ENCODE results near the gene UGT1A1. TPM values are rescaled to one million over a fixed set of nuclear protein-coding genes. Genes with fewer than 3 reads are reported as not detected.

UGT1A1 gene
- total and polyA plus RNA-seq, 2 of the 13 experiments (the other 11 are each of a cell fraction or from before 2014, with no cell fraction given), result 0.69 to 0.75 TPM

DNA sequence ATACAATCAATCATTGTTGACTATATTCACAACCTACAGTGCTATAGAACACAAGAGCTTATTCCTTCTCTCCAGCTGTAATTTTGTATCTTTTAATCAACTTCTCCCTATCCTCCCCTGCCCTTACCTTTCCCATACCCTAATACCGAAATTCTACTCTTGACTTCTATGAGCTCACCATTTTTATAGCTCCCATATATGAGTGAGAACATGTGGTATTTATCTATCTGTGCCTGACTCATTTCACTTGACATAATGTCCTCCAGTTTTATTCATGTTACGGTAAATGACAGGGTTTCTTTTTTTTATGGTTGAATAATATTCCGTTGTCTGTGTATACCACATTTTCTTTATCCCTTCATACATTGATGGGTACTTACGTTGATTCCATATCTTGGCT lies 20.7 kb downstream of the UGT1A1 start (continued):
- TF ChIP-seq ZBTB10 (CRISPR knock-in tag; IDR thresholded peaks at IDR 0.05; ENCODE audit: borderline replicate concordance) (no peak), HES4 (CRISPR knock-in tag; IDR thresholded peaks at IDR 0.05; ENCODE audit: borderline replicate concordance) (no peak), ZNF740 (CRISPR knock-in tag; IDR thresholded peaks at IDR 0.05) (no peak), ESRRA (CRISPR knock-in tag; IDR thresholded peaks at IDR 0.05; ENCODE audit: low read depth) (no peak), ZMAT3 (CRISPR knock-in tag; conservative IDR thresholded peaks at IDR 0.05) (no peak), PATZ1 (CRISPR knock-in tag; IDR thresholded peaks at IDR 0.05) (no peak)

DNA sequence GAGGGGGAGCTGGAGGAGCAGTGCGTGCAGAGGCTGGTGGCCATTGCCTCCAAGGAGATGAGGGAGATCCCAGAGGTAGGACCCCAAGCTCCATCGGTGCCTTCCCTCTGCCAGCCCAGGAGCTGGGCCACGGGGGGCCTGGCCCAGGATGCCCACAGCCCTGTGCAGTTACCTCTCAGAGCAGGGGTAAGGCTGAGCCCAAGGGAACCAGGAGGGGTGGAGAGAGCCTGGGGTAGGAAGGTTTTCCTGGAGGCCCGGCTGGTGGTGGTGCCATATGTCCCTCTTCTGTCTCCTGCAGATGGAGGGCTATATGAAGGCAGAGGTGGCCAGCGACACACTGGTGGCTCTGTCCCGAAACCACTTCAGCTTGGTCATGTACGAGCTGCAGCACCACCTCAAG lies 29.5 kb downstream of the UGT1A1 start:
- no peaks in the 10 kb centered on the region for H3K9me3 ChIP-seq (ENCODE audit: low read length)
- no peaks in the 10 kb centered on the region for H3K36me3 ChIP-seq (replicated peaks in 1 of 2; ENCODE audit: control insufficient read depth in 1 of 2, insufficient read depth in 2 of 2, low read length in 2 of 2)
- peaks cover 5 to 35% of the 10 kb centered on the region in 2 experiments; a peak in 3 of 5 replicates for H3K27me3 ChIP-seq (ENCODE audit: control insufficient read depth in 1 of 2, insufficient read depth in 2 of 2, low read length in 2 of 2)
- H3K4me1 ChIP-seq (ENCODE audit: insufficient read depth, low read length), result peaks cover 13% of the 10 kb centered on the region; the same call in 1 of the 2 replicates
- BruUV-seq (replicated peaks), result no TSS peak
- no peaks in the 10 kb centered on the region for H3K79me2 ChIP-seq (ENCODE audit: insufficient read depth, low read length)
- no peaks in the 10 kb centered on the region for H4K20me1 ChIP-seq (ENCODE audit: insufficient read depth, low read length)
- DNase-seq (ENCODE audit: low spot score) (no peak), ATAC-seq (no peak), FAIRE-seq (no peak)
- in situ Hi-C loops (cut with HindIII; ENCODE audit: extremely low pct_ligation_motif_present, low pct_unique_long_range_greater_than_20kb), result no loop called here
- no peak overlapping the region for H3K9ac ChIP-seq (ENCODE audit: insufficient read depth, low read depth, low read length)
- no peak overlapping the region for H2AFZ ChIP-seq (ENCODE audit: low read length)
- no peak overlapping the region for H3K4me3 ChIP-seq (replicated peaks in 1 of 3; ENCODE audit: insufficient read depth in 1 of 3, low read depth in 2 of 3, low read length in 3 of 3)
- CTCF ChIA-PET (ENCODE audit: low intra/inter-chr PET ratio, low total read pairs), result no interaction called here
- no peak overlapping the region for H3K27ac ChIP-seq (ENCODE audit: extremely low read length, insufficient read depth, low read length)
- 50% methylated on average over 5 of the region's 7 CpGs for WGBS (ENCODE audit: low lambda C conversion rate)
- intact Hi-C loops (cut with micrococcal nuclease; ENCODE audit: unreplicated experiment), result no loop called here
- POLR2A ChIA-PET, result no interaction called here
- H3K4me2 ChIP-seq (ENCODE audit: low read depth, low read length), result no peak overlapping the region
- TF ChIP-seq STAT5B (CRISPR knock-in tag; IDR thresholded peaks at IDR 0.05) (no peak), ZNF281 (CRISPR knock-in tag; IDR thresholded peaks at IDR 0.05; ENCODE audit: borderline replicate concordance) (no peak), NFKBIZ (CRISPR knock-in tag; IDR thresholded peaks at IDR 0.05) (no peak), ATF4 (CRISPR knock-in tag; IDR thresholded peaks at IDR 0.05) (no peak), FOSL1 (CRISPR knock-in tag; IDR thresholded peaks at IDR 0.05; ENCODE audit: borderline replicate concordance) (no peak)
